HG02885 (cell line): ENCODE measurements around the gene NUAK2.
"Not testable (repeated sequence)": the region's sequence is repeated elsewhere in the genome, so short reads cannot be mapped to it uniquely, and the experiment has no call there.

Source experiments
- ATAC-seq: cut with Tn5 transposase; IDR thresholded peaks from one replicate; pipeline ENCODE4 v1.9.1; 2021; ENCODE audit warnings: mild to moderate bottlenecking; ENCODE audit not compliant: unreplicated experiment, poor library complexity

NUAK2 gene

GRCh38 chr1:205301205-205301821 lies 20.2 kb downstream of the NUAK2 start:
- no peak for ATAC-seq

GRCh38 chr1:205300149-205300548 lies 21.4 kb downstream of the NUAK2 start:
- ATAC-seq = no peak

DNA sequence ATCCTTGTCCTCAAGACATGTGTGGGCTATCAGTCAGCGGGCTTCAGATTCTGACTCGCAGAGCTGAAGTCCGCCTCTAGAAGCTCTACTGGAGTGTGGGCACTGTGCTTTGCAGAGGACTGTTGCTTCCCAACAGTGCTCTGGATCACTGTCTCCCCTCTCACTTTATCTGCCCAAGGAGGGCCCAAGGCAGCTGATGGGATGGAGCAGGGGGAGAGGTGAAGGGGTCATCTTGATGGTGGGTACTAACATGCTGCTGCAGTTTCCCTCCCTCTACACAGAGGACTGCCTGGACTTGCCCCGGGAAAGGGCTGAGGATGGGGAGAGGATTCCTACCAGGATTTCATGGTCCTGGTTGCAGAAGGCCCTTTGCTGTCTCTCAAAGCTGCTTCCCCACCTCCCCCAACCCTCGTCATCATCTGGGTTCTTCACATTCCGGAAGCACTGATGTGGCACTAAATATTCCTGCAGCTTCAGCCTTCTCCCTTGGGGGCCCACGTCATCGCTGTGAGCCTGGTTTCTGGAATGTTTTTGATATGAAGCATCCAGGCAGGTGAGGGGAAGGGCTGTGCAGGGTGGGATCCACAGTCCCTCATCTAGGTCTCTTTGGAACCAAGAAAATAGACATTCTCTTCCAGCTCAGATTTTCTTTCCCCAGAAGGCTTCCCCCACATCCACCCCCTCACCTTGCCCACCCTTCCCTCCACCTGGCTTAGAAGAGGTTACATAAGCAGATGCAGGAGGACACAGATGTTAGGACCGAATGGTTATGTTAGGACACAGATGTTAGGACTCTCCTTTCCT lies 23.2 kb downstream of the NUAK2 start:
- no peak for ATAC-seq

DNA sequence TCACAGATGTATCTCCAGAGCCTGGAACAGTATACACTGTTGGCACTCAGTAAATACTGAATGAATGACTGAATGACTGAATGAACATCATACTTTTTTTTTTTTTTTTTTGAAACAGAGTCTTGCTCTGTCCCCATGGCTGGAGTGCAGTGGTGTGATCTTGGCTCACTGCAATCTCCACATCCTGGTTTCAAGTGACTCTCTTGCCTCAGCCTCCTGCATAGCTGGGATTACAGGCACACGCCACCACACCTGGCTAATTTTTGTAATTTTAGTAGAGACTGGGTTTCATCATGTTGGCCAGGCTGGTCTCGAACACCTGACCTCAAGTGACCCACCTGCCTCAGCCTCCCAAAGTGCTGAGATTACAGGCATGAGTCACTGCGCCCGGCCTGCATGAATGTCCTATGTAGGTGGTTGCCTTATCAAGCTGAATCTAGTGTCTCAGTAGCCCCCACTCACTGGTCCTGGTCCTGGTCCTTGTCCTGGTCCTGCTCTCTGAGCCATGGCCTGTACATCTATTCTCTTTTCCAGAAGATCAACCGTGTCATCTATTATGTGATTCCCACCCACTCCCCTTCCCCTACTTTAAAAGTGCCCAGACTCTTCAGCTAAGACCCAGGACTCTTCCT lies 23.9 kb downstream of the NUAK2 start:
- not testable (repeated sequence) for ATAC-seq

- no peak for ATAC-seq
Observed at GRCh38 chr1:205296154-205296553, 25.4 kb downstream of the NUAK2 start.

- no peak for ATAC-seq
Observed at GRCh38 chr1:205294934-205295333, 26.6 kb downstream of the NUAK2 start.

GRCh38 chr1:205294175-205294917 lies 27.2 kb downstream of the NUAK2 start:
- ATAC-seq = no peak

DNA sequence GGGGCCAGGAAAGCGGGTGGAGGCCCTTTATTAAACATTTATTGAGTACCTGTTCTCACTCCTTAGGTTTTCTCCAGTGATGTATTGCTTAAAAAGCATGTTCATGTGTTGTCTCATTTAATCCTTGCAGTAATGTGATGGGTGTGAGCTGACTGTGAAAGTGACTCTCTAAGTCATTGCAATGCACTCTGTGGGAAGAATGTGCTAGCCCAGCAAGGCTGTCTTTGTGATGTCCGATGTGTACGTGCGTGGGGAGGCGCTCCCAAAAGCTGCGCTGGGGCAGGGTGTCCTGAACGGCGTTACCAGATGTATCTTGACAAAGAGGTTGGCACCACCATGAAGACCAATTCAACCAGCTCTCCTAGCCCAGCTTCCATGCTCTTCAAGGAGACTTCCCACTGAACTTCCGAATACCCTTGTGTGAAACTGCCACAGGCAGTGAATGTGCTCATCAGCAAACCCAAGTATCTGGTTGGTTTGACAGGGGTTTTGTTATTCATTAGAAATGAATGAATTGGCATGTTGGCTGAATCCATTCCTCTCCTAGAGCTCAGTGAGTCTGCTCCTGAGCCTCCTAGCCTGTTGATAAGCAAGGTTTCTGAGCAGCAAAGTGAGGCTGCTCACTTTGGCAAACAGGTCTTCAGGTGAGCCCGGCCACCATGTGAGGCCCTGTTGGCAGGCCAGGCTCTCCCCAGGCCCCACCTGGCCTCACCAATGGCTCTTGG lies 28.0 kb downstream of the NUAK2 start:
- ATAC-seq = no peak

GRCh38 chr1:205291596-205291995 lies 29.9 kb downstream of the NUAK2 start:
- ATAC-seq = no peak

- ATAC-seq = peak; percentile 86
Observed at GRCh38 chr1:205287767-205288559, 33.6 kb downstream of the NUAK2 start.

GRCh38 chr1:205287076-205287475 lies 34.5 kb downstream of the NUAK2 start:
- ATAC-seq = no peak

- peak; percentile 35 for ATAC-seq
Observed at GRCh38 chr1:205286335-205286950, 35.1 kb downstream of the NUAK2 start.

GRCh38 chr1:205285381-205286101 lies 36.0 kb downstream of the NUAK2 start:
- peak; percentile 27 for ATAC-seq

GRCh38 chr1:205284420-205285144 lies 37.0 kb downstream of the NUAK2 start:
- no peak for ATAC-seq

DNA sequence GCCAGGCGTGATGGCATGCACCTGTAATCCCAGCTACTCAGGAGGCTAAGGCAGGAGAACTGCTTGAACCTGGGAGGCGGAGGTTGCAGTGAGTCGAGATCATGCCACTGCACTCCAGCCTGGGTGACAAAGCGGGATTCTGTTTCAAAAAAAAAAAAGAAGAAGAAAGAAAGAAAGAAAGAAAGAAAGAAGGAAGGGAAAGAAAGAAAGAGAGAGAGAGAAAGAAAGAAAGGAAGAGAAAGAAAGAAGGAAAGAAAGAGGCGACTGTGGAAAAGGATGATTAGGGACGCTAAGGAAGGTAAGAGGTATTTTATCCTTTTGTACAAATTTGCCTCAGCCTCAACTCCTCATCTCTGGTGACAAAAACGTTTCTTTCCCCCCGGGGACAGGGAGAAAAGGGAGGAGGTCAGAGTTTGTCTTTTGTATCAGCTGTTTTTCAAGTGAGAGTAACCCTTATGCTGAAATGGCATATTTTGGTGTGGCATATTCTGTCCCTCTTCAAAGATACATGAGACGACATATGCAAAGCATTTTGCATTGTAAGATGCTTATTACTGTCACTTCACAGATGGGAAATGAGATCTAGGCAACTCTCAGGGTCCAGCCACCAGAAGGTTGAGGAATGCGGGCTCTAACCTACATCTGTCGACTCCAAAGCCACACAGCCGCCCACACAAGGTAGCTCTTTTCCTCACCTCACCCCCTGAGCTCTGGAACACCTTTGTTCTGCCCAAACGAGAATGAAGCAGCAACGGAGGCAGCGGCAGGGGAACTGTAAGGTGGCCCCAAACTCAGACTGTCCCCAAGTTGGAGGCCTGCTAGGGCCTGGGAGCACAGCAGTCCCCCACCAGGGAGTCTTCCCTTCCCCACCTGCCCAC lies 38.0 kb downstream of the NUAK2 start:
- ATAC-seq = no peak

- not testable (repeated sequence) for ATAC-seq
Observed at GRCh38 chr1:205280666-205281395, 40.7 kb downstream of the NUAK2 start.
